K562 (cell line): ENCODE measurements around the gene FBXO27. TPM values are rescaled to one million over a fixed set of nuclear protein-coding genes. Genes with fewer than 3 reads are reported as not detected.

ENCODE experiments used
- ATAC-seq: fragments of 200-7000 bp; cut with Tn5 transposase; 3 replicates; pipeline ENCODE4 v1.9.1; 2020; ENCODE audit warnings: moderate library complexity
- BruUV-seq: library from RNA; stranded (reverse); fragments of 400-500 nt; replicated peaks from 2 replicates; lab custom pipeline; 2021; lab: Mats Ljungman, UMichigan
- CTCF ChIA-PET: fragments of 300-600 bp; formaldehyde crosslinking; extraction: SDS; loops from one replicate; lab custom pipeline; 2021; ENCODE audit warnings: low intra/inter-chr PET ratio; lab: Yijun Ruan, JAX
- POLR2A ChIA-PET: fragments of 300-600, 350-650 bp; sonication (Branson Sonifier 250); formaldehyde crosslinking; extraction: SDS; loops from one replicate; lab custom pipeline; 2021; ENCODE audit warnings: antibody characterized with exemption, inconsistent platforms; lab: Yijun Ruan, JAX
- DNase-seq, 4 experiments: peaks; one replicate each; pipeline versions ENCODE4 v3.0.0 to v3.0.0-alpha.2; 2011 to 2018; ENCODE audit warnings: low spot score in 3 of 4, mixed read lengths in 3 of 4; ENCODE audit errors: extremely low read depth in 1 of 4
- FAIRE-seq: peaks from 2 replicates; lab custom pipeline; 2011; peaks lifted over from hg19 to GRCh38; lab: Jason Lieb, UNC
- H2AFZ ChIP-seq: 2 replicates; pipeline ENCODE4 v1.6.0; 2011; ENCODE audit warnings: low read depth, low read length, control low read depth, inconsistent platforms
- H3K27ac ChIP-seq: fragments of 200-600 bp; 3 replicates; pipeline ENCODE4 v1.8.0; 2011; ENCODE audit warnings: low read depth, mild to moderate bottlenecking, control low read depth, inconsistent platforms, low read length, moderate library complexity, mixed read lengths; ENCODE audit errors: extremely low read depth
- H3K27me3 ChIP-seq, 2 experiments: fragments of 300-600 bp in 1 of 2; 2 replicates in 1 of 2; 3 replicates in 1 of 2; pipeline versions ENCODE4 v1.6.0 to v1.8.0; 2011; ENCODE audit warnings: inconsistent platforms in 2 of 2, low read length in 2 of 2, mild to moderate bottlenecking in 1 of 2, mixed read lengths in 1 of 2, moderate library complexity in 1 of 2; ENCODE audit not compliant: control insufficient read depth in 2 of 2, insufficient read depth in 2 of 2
- H3K36me3 ChIP-seq: fragments of 300-600 bp; 3 replicates; pipeline ENCODE4 v1.8.0; 2011; ENCODE audit warnings: mild to moderate bottlenecking, low read length, inconsistent platforms; ENCODE audit not compliant: control insufficient read depth, insufficient read depth
- H3K4me1 ChIP-seq, 2 experiments: fragments of 200-600 bp in 1 of 2; replicated peaks in 1 of 2; 2 replicates in 1 of 2; 3 replicates in 1 of 2; pipeline versions ENCODE4 v1.5.1 to v1.8.0; 2011; ENCODE audit warnings: inconsistent platforms in 2 of 2, low read length in 2 of 2, mild to moderate bottlenecking in 1 of 2, mixed read lengths in 1 of 2, moderate library complexity in 1 of 2; ENCODE audit not compliant: control insufficient read depth in 2 of 2, insufficient read depth in 2 of 2
- H3K4me2 ChIP-seq: 2 replicates; pipeline ENCODE4 v1.6.1; 2011; ENCODE audit warnings: low read length, control low read depth, inconsistent platforms, mixed read lengths; ENCODE audit not compliant: insufficient read depth
- H3K4me3 ChIP-seq: fragments of 200-600 bp; sonication (generic), shearing (Covaris generic); 2 replicates; pipeline ENCODE4 v1.5.1; 2016; ENCODE audit warnings: control low read depth, inconsistent platforms
- H3K79me2 ChIP-seq: fragments of 200-600 bp; 3 replicates; pipeline ENCODE4 v1.8.0; 2011; ENCODE audit warnings: low read length, inconsistent platforms; ENCODE audit not compliant: control insufficient read depth, insufficient read depth
- H3K9ac ChIP-seq, 2 experiments: 2 replicates each; pipeline versions ENCODE4 v1.6.0 to v1.6.1; 2011; ENCODE audit warnings: low read depth in 2 of 2, low read length in 2 of 2, control low read depth in 1 of 2, inconsistent platforms in 1 of 2, mild to moderate bottlenecking in 1 of 2, mixed read lengths in 1 of 2; ENCODE audit not compliant: insufficient read depth in 1 of 2
- H3K9me1 ChIP-seq: one replicate; pipeline ENCODE4 v1.6.0; 2011; ENCODE audit warnings: inconsistent platforms, mild to moderate bottlenecking, low read length, moderate library complexity; ENCODE audit not compliant: control insufficient read depth, insufficient read depth
- H3K9me3 ChIP-seq: replicated peaks from 2 replicates; pipeline ENCODE4 v1.5.1; 2011; ENCODE audit warnings: low read depth, low read length, inconsistent platforms; ENCODE audit not compliant: control insufficient read depth, insufficient read depth
- H4K20me1 ChIP-seq: replicated peaks from 2 replicates; pipeline ENCODE4 v1.6.1; 2011; ENCODE audit warnings: low read length, inconsistent platforms, mixed read lengths; ENCODE audit not compliant: control insufficient read depth, insufficient read depth
- CBFA2T3 ChIP-seq: fragments of 450-650 bp; IDR thresholded peaks from 2 replicates; pipeline ENCODE4 v1.6.1; 2017
- HNRNPLL ChIP-seq: fragments of 200-400 bp; formaldehyde crosslinking; IDR thresholded peaks from 2 replicates; pipeline ENCODE4 v1.6.1; 2017; ENCODE audit warnings: low read length, low read depth, mild to moderate bottlenecking; ENCODE audit not compliant: poor library complexity, severe bottlenecking
- MBD2 ChIP-seq: sonication (generic); IDR thresholded peaks from 2 replicates; pipeline ENCODE4 v1.6.1; 2016; ENCODE audit warnings: low read depth, borderline replicate concordance
- MIER1 ChIP-seq: fragments of 450-650 bp; IDR thresholded peaks from 2 replicates; pipeline ENCODE4 v1.6.1; 2016; ENCODE audit warnings: antibody characterized with exemption, mild to moderate bottlenecking, low read depth
- TEAD4 ChIP-seq, 2 experiments: sonication (generic) in 1 of 2; formaldehyde crosslinking in 1 of 2; IDR thresholded peaks; 2 replicates each; pipeline versions ENCODE4 v1.6.1 to v1.8.0; 2012 to 2022; ENCODE audit warnings: borderline replicate concordance in 1 of 2, inconsistent platforms in 1 of 2, low read length in 1 of 2, mild to moderate bottlenecking in 1 of 2, missing genetic modification reagents in 1 of 2
- THAP7 ChIP-seq: fragments of 250-450 bp; sonication (Bioruptor Pico); IDR thresholded peaks from 2 replicates; pipeline ENCODE4 v1.5.0; 2021
- ZNF217 ChIP-seq: sonication (generic); formaldehyde crosslinking; IDR thresholded peaks from 2 replicates; pipeline ENCODE4 v1.8.0; 2022; ENCODE audit warnings: mild to moderate bottlenecking, missing genetic modification reagents
- ZNF253 ChIP-seq: fragments of 250-450 bp; sonication (Bioruptor Pico); conservative IDR thresholded peaks from 2 replicates; pipeline ENCODE4 v1.6.1; 2021; ENCODE audit warnings: mild to moderate bottlenecking
- ZNF41 ChIP-seq: fragments of 250-450 bp; sonication (Bioruptor Pico); conservative IDR thresholded peaks from 2 replicates; pipeline ENCODE4 v1.4.0; 2020; ENCODE audit warnings: mild to moderate bottlenecking
- WGBS: fragments of 100-300 bp; shearing (Covaris generic); methylation state at CpG from one replicate; pipeline ENCODE4 v1.1.6; 2016; ENCODE audit warnings: low coverage, mixed read lengths; ENCODE audit not compliant: insufficient coverage; ENCODE audit errors: missing lambda C conversion rate; 5-methylcytosine and 5-hydroxymethylcytosine counted together
- in situ Hi-C: fragments of 300-500 bp; cut with MboI; formaldehyde crosslinking; loops from 4 replicates; pipeline ENCODE4 v1.15.0; 2018; ENCODE audit warnings: inconsistent platforms, mixed read lengths
- intact Hi-C: fragments of 100-400 bp; cut with micrococcal nuclease; formaldehyde crosslinking; loops from 2 replicates; pipeline ENCODE4 v1.14.2; 2022
- polyA plus RNA-seq, 8 experiments: library from polyadenylated mRNA; depleted of rRNA in 4 of 8; stranded (reverse) in 5 of 8; unstranded in 3 of 8; fragments of >200 nt; fragmentation: Nextera tagmentation in 2 of 8; fragmentation: Illumina TruSeq in 1 of 8; extraction: Ambion mirVana in 2 of 8; extraction: Trizol in 1 of 8; gene quantifications; 2 replicates each; pipeline versions ENCODE4 v1.2.1 to v1.2.3, GENCODE V29; 2011 to 2014; ENCODE audit warnings: inconsistent platforms in 1 of 8, missing spikeins in 1 of 8
- total RNA-seq, 7 experiments: library from RNA; depleted of rRNA in 6 of 7; stranded (reverse); fragments of >200 nt in 6 of 7; fragmentation: Illumina TruSeq in 2 of 7; extraction: Trizol in 2 of 7; gene quantifications; 2 replicates each; pipeline versions ENCODE4 v1.2.1 to v1.2.3, GENCODE V29; 2011 to 2021; ENCODE audit warnings: low replicate concordance in 1 of 7
- TF ChIP-seq, protein P1 (sequence below): fragments of 250-450 bp; sonication (Bioruptor Pico); IDR thresholded peaks from 2 replicates; pipeline ENCODE4 v1.8.0; 2022; ENCODE audit warnings: moderate library complexity, mild to moderate bottlenecking, inconsistent platforms
- TF ChIP-seq, protein P2 (sequence below), 2 experiments: fragments of 150-350 bp in 1 of 2; IDR thresholded peaks; 2 replicates each; pipeline ENCODE4 v1.6.1; 2012 to 2016; ENCODE audit warnings: low read depth in 2 of 2, low read length in 2 of 2, mild to moderate bottlenecking in 1 of 2, moderate library complexity in 1 of 2
- TF ChIP-seq, protein P3 (sequence below), 2 experiments: fragments of 450-650 bp; IDR thresholded peaks; 2 replicates each; pipeline ENCODE4 v1.6.1; 2018; ENCODE audit warnings: mild to moderate bottlenecking in 2 of 2, low read depth in 1 of 2; ENCODE audit not compliant: partially characterized antibody in 2 of 2

Gene FBXO27
- total and polyA plus RNA-seq, 9 of the 15 experiments (the other 6 are each of a cell fraction or from before 2014, with no cell fraction given), result 1.8 to 11.0 (median 6.3) TPM

DNA sequence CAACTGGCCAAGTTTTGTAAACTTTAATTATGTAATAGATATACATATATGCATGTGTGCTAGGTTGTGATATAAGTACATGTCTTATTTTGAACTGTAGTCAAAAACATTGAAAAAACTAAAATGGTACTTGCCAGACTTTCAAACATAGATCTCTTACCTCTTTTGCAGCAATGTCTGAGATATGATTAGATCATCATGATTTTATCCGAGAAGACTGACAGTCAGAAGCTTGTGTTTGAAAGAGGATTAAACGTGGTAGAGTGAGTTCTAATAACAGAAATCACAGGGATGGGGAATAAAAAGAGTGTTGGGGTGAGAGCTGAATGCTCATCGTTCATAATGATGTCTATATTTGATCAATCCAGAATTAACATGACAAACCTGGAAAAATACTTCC, 33.6 kb upstream of the FBXO27 start:
- in situ Hi-C loops, result no loop called here
- 7% methylated on average over 3 of the region's 3 CpGs for WGBS
- H3K27me3 ChIP-seq, result peaks cover 0 to 16% of the 10 kb centered on the region in 2 experiments; a peak in 4 of 5 replicates
- H2AFZ ChIP-seq, result no peak overlapping the region
- no peak overlapping the region for H3K4me3 ChIP-seq
- H4K20me1 ChIP-seq, result no peaks in the 10 kb centered on the region
- H3K9me1 ChIP-seq, result no peaks in the 10 kb centered on the region
- ATAC-seq (no peak), DNase-seq (no peak), FAIRE-seq (no peak)
- H3K36me3 ChIP-seq, result no peaks in the 10 kb centered on the region
- BruUV-seq, result no TSS peak
- CTCF ChIA-PET, result no interaction called here
- no peaks in the 10 kb centered on the region for H3K79me2 ChIP-seq
- H3K27ac ChIP-seq, result no peak overlapping the region
- no peak overlapping the region for H3K4me2 ChIP-seq
- no peak overlapping the region for H3K9ac ChIP-seq
- no peaks in the 10 kb centered on the region for H3K9me3 ChIP-seq
- no peaks in the 10 kb centered on the region for H3K4me1 ChIP-seq
- POLR2A ChIA-PET, result interaction anchor here (0.8 kb wide), 1 partner anchor 8 kb away, joined by 3 read pairs; no protein-coding TSS in a partner anchor
- intact Hi-C loops, result no loop called here
- TF ChIP-seq, protein P1, sequence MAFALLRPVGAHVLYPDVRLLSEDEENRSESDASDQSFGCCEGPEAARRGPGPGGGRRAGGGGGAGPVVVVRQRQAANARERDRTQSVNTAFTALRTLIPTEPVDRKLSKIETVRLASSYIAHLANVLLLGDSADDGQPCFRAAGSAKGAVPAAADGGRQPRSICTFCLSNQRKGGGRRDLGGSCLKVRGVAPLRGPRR (CRISPR knock-in tag), result no peak
- TF ChIP-seq, protein P2, sequence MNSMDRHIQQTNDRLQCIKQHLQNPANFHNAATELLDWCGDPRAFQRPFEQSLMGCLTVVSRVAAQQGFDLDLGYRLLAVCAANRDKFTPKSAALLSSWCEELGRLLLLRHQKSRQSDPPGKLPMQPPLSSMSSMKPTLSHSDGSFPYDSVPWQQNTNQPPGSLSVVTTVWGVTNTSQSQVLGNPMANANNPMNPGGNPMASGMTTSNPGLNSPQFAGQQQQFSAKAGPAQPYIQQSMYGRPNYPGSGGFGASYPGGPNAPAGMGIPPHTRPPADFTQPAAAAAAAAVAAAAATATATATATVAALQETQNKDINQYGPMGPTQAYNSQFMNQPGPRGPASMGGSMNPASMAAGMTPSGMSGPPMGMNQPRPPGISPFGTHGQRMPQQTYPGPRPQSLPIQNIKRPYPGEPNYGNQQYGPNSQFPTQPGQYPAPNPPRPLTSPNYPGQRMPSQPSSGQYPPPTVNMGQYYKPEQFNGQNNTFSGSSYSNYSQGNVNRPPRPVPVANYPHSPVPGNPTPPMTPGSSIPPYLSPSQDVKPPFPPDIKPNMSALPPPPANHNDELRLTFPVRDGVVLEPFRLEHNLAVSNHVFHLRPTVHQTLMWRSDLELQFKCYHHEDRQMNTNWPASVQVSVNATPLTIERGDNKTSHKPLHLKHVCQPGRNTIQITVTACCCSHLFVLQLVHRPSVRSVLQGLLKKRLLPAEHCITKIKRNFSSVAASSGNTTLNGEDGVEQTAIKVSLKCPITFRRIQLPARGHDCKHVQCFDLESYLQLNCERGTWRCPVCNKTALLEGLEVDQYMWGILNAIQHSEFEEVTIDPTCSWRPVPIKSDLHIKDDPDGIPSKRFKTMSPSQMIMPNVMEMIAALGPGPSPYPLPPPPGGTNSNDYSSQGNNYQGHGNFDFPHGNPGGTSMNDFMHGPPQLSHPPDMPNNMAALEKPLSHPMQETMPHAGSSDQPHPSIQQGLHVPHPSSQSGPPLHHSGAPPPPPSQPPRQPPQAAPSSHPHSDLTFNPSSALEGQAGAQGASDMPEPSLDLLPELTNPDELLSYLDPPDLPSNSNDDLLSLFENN (IDR thresholded peaks at IDR 0.05; ENCODE audit: low read depth in 2 of 2, low read length in 2 of 2), result no peak
- TF ChIP-seq, protein P3, sequence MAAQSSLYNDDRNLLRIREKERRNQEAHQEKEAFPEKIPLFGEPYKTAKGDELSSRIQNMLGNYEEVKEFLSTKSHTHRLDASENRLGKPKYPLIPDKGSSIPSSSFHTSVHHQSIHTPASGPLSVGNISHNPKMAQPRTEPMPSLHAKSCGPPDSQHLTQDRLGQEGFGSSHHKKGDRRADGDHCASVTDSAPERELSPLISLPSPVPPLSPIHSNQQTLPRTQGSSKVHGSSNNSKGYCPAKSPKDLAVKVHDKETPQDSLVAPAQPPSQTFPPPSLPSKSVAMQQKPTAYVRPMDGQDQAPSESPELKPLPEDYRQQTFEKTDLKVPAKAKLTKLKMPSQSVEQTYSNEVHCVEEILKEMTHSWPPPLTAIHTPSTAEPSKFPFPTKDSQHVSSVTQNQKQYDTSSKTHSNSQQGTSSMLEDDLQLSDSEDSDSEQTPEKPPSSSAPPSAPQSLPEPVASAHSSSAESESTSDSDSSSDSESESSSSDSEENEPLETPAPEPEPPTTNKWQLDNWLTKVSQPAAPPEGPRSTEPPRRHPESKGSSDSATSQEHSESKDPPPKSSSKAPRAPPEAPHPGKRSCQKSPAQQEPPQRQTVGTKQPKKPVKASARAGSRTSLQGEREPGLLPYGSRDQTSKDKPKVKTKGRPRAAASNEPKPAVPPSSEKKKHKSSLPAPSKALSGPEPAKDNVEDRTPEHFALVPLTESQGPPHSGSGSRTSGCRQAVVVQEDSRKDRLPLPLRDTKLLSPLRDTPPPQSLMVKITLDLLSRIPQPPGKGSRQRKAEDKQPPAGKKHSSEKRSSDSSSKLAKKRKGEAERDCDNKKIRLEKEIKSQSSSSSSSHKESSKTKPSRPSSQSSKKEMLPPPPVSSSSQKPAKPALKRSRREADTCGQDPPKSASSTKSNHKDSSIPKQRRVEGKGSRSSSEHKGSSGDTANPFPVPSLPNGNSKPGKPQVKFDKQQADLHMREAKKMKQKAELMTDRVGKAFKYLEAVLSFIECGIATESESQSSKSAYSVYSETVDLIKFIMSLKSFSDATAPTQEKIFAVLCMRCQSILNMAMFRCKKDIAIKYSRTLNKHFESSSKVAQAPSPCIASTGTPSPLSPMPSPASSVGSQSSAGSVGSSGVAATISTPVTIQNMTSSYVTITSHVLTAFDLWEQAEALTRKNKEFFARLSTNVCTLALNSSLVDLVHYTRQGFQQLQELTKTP (IDR thresholded peaks at IDR 0.05; ENCODE audit: low read depth in 1 of 2, partially characterized antibody in 2 of 2), result no peak
- TF ChIP-seq MIER1 (no peak), HNRNPLL (no peak), THAP7 (CRISPR knock-in tag) (no peak), ZNF217 (CRISPR knock-in tag) (no peak), TEAD4 (IDR thresholded peaks at IDR 0.05; ENCODE audit: low read length) (no peak), TEAD4 (CRISPR knock-in tag; IDR thresholded peaks at IDR 0.05; ENCODE audit: borderline replicate concordance) (no peak), ZNF253 (CRISPR knock-in tag) (no peak), CBFA2T3 (no peak), MBD2 (no peak), ZNF41 (CRISPR knock-in tag) (no peak)
